H1 (cell line): ENCODE measurements around the gene DTX3.

Experiments
- EP300 ChIP-seq, 2 experiments: IDR thresholded peaks; 1 replicate in 1 of 2; 2 replicates in 1 of 2; pipeline ENCODE4 v1.6.1; 2011 to 2012; ENCODE audit warnings: low read depth in 2 of 2, low read length in 2 of 2, mild to moderate bottlenecking in 2 of 2, borderline replicate concordance in 1 of 2, inconsistent platforms in 1 of 2, moderate library complexity in 1 of 2
- HDAC6 ChIP-seq: IDR thresholded peaks from one replicate; pipeline ENCODE4 v1.7.1; 2012; ENCODE audit warnings: low read depth, mild to moderate bottlenecking, inconsistent platforms, low read length, moderate library complexity
- JUND ChIP-seq: IDR thresholded peaks from 2 replicates; pipeline ENCODE4 v1.6.1; 2011; ENCODE audit warnings: mild to moderate bottlenecking, improper control_type of control experiment, low read length
- PHF8 ChIP-seq: fragments of 200-600 bp; sonication (generic); conservative IDR thresholded peaks from 2 replicates; pipeline ENCODE4 v1.7.1; 2012; ENCODE audit warnings: low read depth, mild to moderate bottlenecking, inconsistent platforms, low read length, moderate library complexity
- POLR2A ChIP-seq, 2 experiments: IDR thresholded peaks; 1 replicate in 1 of 2; 2 replicates in 1 of 2; pipeline ENCODE4 v1.6.1; 2011; ENCODE audit warnings: low read depth in 2 of 2, low read length in 2 of 2, mild to moderate bottlenecking in 2 of 2; ENCODE audit errors: control extremely low read depth in 1 of 2
- TCF12 ChIP-seq: IDR thresholded peaks from 2 replicates; pipeline ENCODE4 v1.6.1; 2011; ENCODE audit warnings: low read depth, mild to moderate bottlenecking, low read length
- TF ChIP-seq, protein P1 (sequence below), 3 experiments: IDR thresholded peaks; 1 replicate in 2 of 3; 2 replicates in 1 of 3; pipeline versions ENCODE4 v1.5.1 to v1.6.1; 2011; ENCODE audit warnings: low read length in 3 of 3, mild to moderate bottlenecking in 3 of 3, inconsistent platforms in 2 of 3, low read depth in 1 of 3, moderate library complexity in 1 of 3; ENCODE audit not compliant: insufficient read depth in 1 of 3; ENCODE audit errors: control extremely low read depth in 1 of 3

- TF ChIP-seq, protein P1, sequence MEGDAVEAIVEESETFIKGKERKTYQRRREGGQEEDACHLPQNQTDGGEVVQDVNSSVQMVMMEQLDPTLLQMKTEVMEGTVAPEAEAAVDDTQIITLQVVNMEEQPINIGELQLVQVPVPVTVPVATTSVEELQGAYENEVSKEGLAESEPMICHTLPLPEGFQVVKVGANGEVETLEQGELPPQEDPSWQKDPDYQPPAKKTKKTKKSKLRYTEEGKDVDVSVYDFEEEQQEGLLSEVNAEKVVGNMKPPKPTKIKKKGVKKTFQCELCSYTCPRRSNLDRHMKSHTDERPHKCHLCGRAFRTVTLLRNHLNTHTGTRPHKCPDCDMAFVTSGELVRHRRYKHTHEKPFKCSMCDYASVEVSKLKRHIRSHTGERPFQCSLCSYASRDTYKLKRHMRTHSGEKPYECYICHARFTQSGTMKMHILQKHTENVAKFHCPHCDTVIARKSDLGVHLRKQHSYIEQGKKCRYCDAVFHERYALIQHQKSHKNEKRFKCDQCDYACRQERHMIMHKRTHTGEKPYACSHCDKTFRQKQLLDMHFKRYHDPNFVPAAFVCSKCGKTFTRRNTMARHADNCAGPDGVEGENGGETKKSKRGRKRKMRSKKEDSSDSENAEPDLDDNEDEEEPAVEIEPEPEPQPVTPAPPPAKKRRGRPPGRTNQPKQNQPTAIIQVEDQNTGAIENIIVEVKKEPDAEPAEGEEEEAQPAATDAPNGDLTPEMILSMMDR (IDR thresholded peaks at IDR 0.05; ENCODE audit: control extremely low read depth in 1 of 3, insufficient read depth in 1 of 3, low read depth in 1 of 3, low read length in 3 of 3): no peak
- no peak for TF ChIP-seq PHF8
- TF ChIP-seq JUND: no peak
- TF ChIP-seq TCF12: no peak
- no peak for TF ChIP-seq POLR2A (IDR thresholded peaks at IDR 0.05; ENCODE audit: control extremely low read depth in 1 of 2, low read depth in 2 of 2, low read length in 2 of 2)
- no peak for TF ChIP-seq HDAC6
- no peak for TF ChIP-seq EP300 (IDR thresholded peaks at IDR 0.05; ENCODE audit: borderline replicate concordance in 1 of 2, low read depth in 2 of 2, low read length in 2 of 2)
These were observed 17.7 kb upstream of the DTX3 start for GRCh38 chr12:57586832-57587429.
